Articular chondrocyte of knee joint (primary cell): ENCODE data around the gene MRGPRX3. TPM values are rescaled to one million over a fixed set of nuclear protein-coding genes. Genes with fewer than 3 reads are reported as not detected.

Source experiments
- small RNA-seq: library from RNA; depleted of rRNA; stranded (forward); fragments of <200 nt; gene quantifications from one replicate; pipeline ENCODE3, GENCODE V24; 2012
- total RNA-seq: library from RNA; depleted of rRNA; stranded (reverse); fragments of >200 nt; gene quantifications from 2 replicates; pipeline ENCODE4 v1.2.3, GENCODE V29; 2012

MRGPRX3 gene
- total RNA-seq, result 0.22 TPM in 1 of 2 replicates, not detected in the other

DNA sequence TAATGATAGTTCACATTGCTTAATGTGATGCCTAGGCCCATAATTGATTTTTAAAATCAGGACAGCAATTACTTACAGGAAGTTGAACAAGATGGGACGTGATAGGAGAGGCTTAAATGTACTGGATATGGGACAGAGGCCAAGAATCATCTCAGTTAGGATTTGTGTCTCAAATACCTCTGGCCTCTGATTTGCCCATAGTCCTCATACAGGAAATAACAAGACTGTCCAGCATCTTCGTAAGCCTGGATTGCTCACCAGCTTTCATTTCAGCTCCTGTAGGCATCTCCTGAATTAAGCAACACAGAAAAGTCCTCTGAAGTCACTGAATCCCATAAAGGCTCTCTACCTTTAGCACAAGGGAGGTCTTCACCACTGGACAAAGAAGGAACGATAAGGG, at the start of gene MRGPRX3:
Gene MRGPRX3, plus strand, starts transcription at position 231 of the 400 bp plus-strand sequence. CDS start 4,632 bp downstream, outside the sequence.

GRCh38 chr11:18105802-18106574, 26.4 kb upstream of the MRGPRX3 start, which contains the start of gene SAAL1:
SAAL1 (minus strand) TSS chr11:18106082; CDS start chr11:18106041, 41 bp downstream.

GRCh38 chr11:18172666-18173065, 40.3 kb downstream of the MRGPRX3 start, which contains the start of gene MRGPRX4:
MRGPRX4 (plus strand) TSS chr11:18172837; CDS start chr11:18173257, 420 bp downstream.

Small RNA genes within 50 kb of the gene (small RNA-seq; reads per million reads assigned to genes)
- not detected for gene HIGD1AP5

Other genes starting within 250 kb of the MRGPRX3 start
- 27.1 and 28.7 TPM in 2 replicates for gene SERGEF, start 119.5 kb upstream of the MRGPRX3 start, total RNA-seq
- gene TPH1, start 86.3 kb upstream of the MRGPRX3 start, total RNA-seq, result 0.52 and 1.6 TPM in 2 replicates
- gene SAAL1, start 26.5 kb upstream of the MRGPRX3 start, total RNA-seq, result 15.1 and 17.0 TPM in 2 replicates
- not detected in 2 replicates for gene MRGPRX4, start 40.3 kb downstream of the MRGPRX3 start, total RNA-seq
- gene SAA4, start 104.2 kb downstream of the MRGPRX3 start, total RNA-seq, result not detected in 2 replicates
- gene SAA2, start 116.1 kb downstream of the MRGPRX3 start, total RNA-seq, result 0.13 TPM in 1 of 2 replicates, not detected in the other
- 0.32 and 0.39 TPM in 2 replicates for gene SAA1, start 133.7 kb downstream of the MRGPRX3 start, total RNA-seq
- 34.8 and 49.5 TPM in 2 replicates for gene HPS5, start 189.6 kb downstream of the MRGPRX3 start, total RNA-seq
- 102 and 110 TPM in 2 replicates for gene GTF2H1, start 190.0 kb downstream of the MRGPRX3 start, total RNA-seq